SK-N-SH (cell line): ENCODE measurements around the gene MIOX. TPM values are rescaled to one million over a fixed set of nuclear protein-coding genes. Genes with fewer than 3 reads are reported as not detected.
A peak's percentile ranks its signal among the peaks of the same experiment; 100 is the strongest.

Experiments
- CTCF ChIA-PET: fragments of 300-600, 350-600 bp; formaldehyde crosslinking; extraction: SDS; loops from one replicate; lab custom pipeline; 2021; lab: Yijun Ruan, JAX
- POLR2A ChIA-PET: fragments of 350-600 bp; sonication (Branson Sonifier 250); formaldehyde crosslinking; extraction: SDS; loops from one replicate; lab custom pipeline; 2020; ENCODE audit warnings: antibody characterized with exemption, inconsistent platforms; lab: Yijun Ruan, JAX
- DNase-seq: peaks from one replicate; pipeline ENCODE4 v3.0.0; 2012
- H2AFZ ChIP-seq: fragments of 200-600 bp; sonication (generic); 2 replicates; pipeline ENCODE4 v1.8.1; 2016; ENCODE audit warnings: antibody characterized with exemption, mild to moderate bottlenecking, low read depth
- H3F3A ChIP-seq: fragments of 200-600 bp; sonication (generic); replicated peaks from 2 replicates; pipeline ENCODE3; 2016; ENCODE audit warnings: antibody characterized with exemption, mild to moderate bottlenecking; ENCODE audit not compliant: insufficient read depth
- H3K27ac ChIP-seq, 2 experiments: fragments of 200-500 bp in 1 of 2; fragments of 200-600 bp in 1 of 2; sonication (Bioruptor generic) in 1 of 2; sonication (generic), shearing (Covaris generic) in 1 of 2; 2 replicates each; pipeline versions ENCODE4 v1.5.1 to v1.6.1; 2014 to 2016; ENCODE audit warnings: low read depth in 2 of 2, inconsistent platforms in 1 of 2, low read length in 1 of 2, mild to moderate bottlenecking in 1 of 2, mixed read lengths in 1 of 2
- H3K27me3 ChIP-seq: fragments of 200-600 bp; sonication (generic), shearing (Covaris generic); 2 replicates; pipeline ENCODE4 v1.6.1; 2016; ENCODE audit warnings: mixed run types; ENCODE audit not compliant: insufficient read depth
- H3K36me3 ChIP-seq, 2 experiments: fragments of 200-500 bp in 1 of 2; fragments of 200-600 bp in 1 of 2; sonication (Bioruptor generic) in 1 of 2; sonication (generic) in 1 of 2; replicated peaks in 1 of 2; 2 replicates each; pipeline versions ENCODE3 to v1.5.1; 2014 to 2016; ENCODE audit warnings: low read length in 1 of 2, mild to moderate bottlenecking in 1 of 2; ENCODE audit not compliant: insufficient read depth in 2 of 2, control insufficient read depth in 1 of 2
- H3K4me1 ChIP-seq, 2 experiments: fragments of 200-500 bp in 1 of 2; fragments of 200-600 bp in 1 of 2; sonication (Bioruptor generic) in 1 of 2; sonication (generic), shearing (Covaris generic) in 1 of 2; 2 replicates each; pipeline versions ENCODE4 v1.5.1 to v1.6.1; 2014 to 2016; ENCODE audit warnings: low read depth in 1 of 2, low read length in 1 of 2, mixed run types in 1 of 2; ENCODE audit not compliant: insufficient read depth in 2 of 2, control insufficient read depth in 1 of 2
- H3K4me2 ChIP-seq: fragments of 200-600 bp; sonication (generic), shearing (Covaris generic); 2 replicates; pipeline ENCODE4 v1.6.1; 2017; ENCODE audit warnings: mixed run types
- H3K4me3 ChIP-seq, 2 experiments: fragments of 200-500 bp in 1 of 2; fragments of 200-600 bp in 1 of 2; sonication (Bioruptor generic) in 1 of 2; sonication (generic), shearing (Covaris generic) in 1 of 2; 2 replicates each; pipeline versions ENCODE4 v1.5.1 to v1.8.1; 2014 to 2016; ENCODE audit warnings: low read depth in 2 of 2, inconsistent platforms in 1 of 2, low read length in 1 of 2, mild to moderate bottlenecking in 1 of 2, mixed read lengths in 1 of 2, moderate library complexity in 1 of 2
- H3K79me2 ChIP-seq: fragments of 200-600 bp; sonication (generic); 2 replicates; pipeline ENCODE4 v1.8.1; 2017; ENCODE audit warnings: mild to moderate bottlenecking; ENCODE audit not compliant: insufficient read depth
- H3K9ac ChIP-seq: fragments of 200-600 bp; sonication (generic); 2 replicates; pipeline ENCODE4 v1.6.1; 2017; ENCODE audit warnings: mixed run types
- H3K9me2 ChIP-seq: fragments of 200-600 bp; sonication (generic); 2 replicates; pipeline ENCODE4 v1.6.1; 2017; ENCODE audit warnings: mixed run types
- H3K9me3 ChIP-seq: fragments of 200-600 bp; sonication (generic); 2 replicates; pipeline ENCODE4 v1.6.1; 2017; ENCODE audit warnings: mixed run types, mild to moderate bottlenecking, moderate library complexity
- H4K20me1 ChIP-seq: fragments of 200-600 bp; sonication (generic); 2 replicates; pipeline ENCODE4 v1.6.1; 2017; ENCODE audit warnings: mild to moderate bottlenecking, mixed run types; ENCODE audit not compliant: insufficient read depth
- CHD2 ChIP-seq: fragments of 150-350 bp; IDR thresholded peaks from 2 replicates; pipeline ENCODE4 v1.6.1; 2018; ENCODE audit warnings: low read length; ENCODE audit not compliant: partially characterized antibody
- EP300 ChIP-seq, 2 experiments: IDR thresholded peaks; 2 replicates each; pipeline versions ENCODE4 v1.4.0 to v1.6.1; 2012; ENCODE audit warnings: borderline replicate concordance in 1 of 2, low read depth in 1 of 2, low read length in 1 of 2
- FOSL2 ChIP-seq: IDR thresholded peaks from 2 replicates; pipeline ENCODE4 v1.4.0; 2012; ENCODE audit warnings: low read depth, mild to moderate bottlenecking, moderate library complexity, borderline replicate concordance
- GABPA ChIP-seq: IDR thresholded peaks from 2 replicates; pipeline ENCODE4 v1.4.0; 2012; ENCODE audit warnings: low read depth, mild to moderate bottlenecking
- NRF1 ChIP-seq: IDR thresholded peaks from 2 replicates; pipeline ENCODE4 v1.6.1; 2012; ENCODE audit warnings: low read depth, mild to moderate bottlenecking, low read length
- POLR2AphosphoS5 ChIP-seq: IDR thresholded peaks from 2 replicates; pipeline ENCODE4 v1.6.1; 2012; ENCODE audit warnings: low read depth, low read length
- RFX5 ChIP-seq: IDR thresholded peaks from 2 replicates; pipeline ENCODE4 v1.6.1; 2012; ENCODE audit warnings: mild to moderate bottlenecking, improper control_type of control experiment, low read length
- RXRA ChIP-seq: IDR thresholded peaks from 2 replicates; pipeline ENCODE4 v1.4.0; 2012; ENCODE audit warnings: low read depth, mild to moderate bottlenecking, borderline replicate concordance
- TCF12 ChIP-seq: IDR thresholded peaks from 2 replicates; pipeline ENCODE4 v1.4.0; 2012
- USF1 ChIP-seq: IDR thresholded peaks from 2 replicates; pipeline ENCODE4 v1.4.0; 2012; ENCODE audit warnings: low read depth, borderline replicate concordance
- YY1 ChIP-seq: IDR thresholded peaks from 2 replicates; pipeline ENCODE4 v1.4.0; 2012; ENCODE audit warnings: low read depth, mild to moderate bottlenecking
- WGBS: methylation state at CpG from one replicate; pipeline ENCODE4 v1.1.6; 2017; ENCODE audit warnings: low lambda C conversion rate; 5-methylcytosine and 5-hydroxymethylcytosine counted together
- polyA plus RNA-seq, 3 experiments: library from polyadenylated mRNA; depleted of rRNA; stranded (reverse); fragments of >200 nt; gene quantifications; 2 replicates each; pipeline ENCODE4 v1.2.3, GENCODE V29; 2012
- TF ChIP-seq, protein P1 (sequence below): IDR thresholded peaks from 2 replicates; pipeline ENCODE4 v1.4.0; 2012; ENCODE audit warnings: low read depth
- TF ChIP-seq, protein P2 (sequence below): fragments of 200-600 bp; sonication (generic); IDR thresholded peaks from 2 replicates; pipeline ENCODE4 v1.6.1; 2017; ENCODE audit warnings: antibody characterized with exemption, mild to moderate bottlenecking, moderate library complexity
- TF ChIP-seq, protein P3 (sequence below): IDR thresholded peaks from 2 replicates; pipeline ENCODE4 v1.4.0; 2012; ENCODE audit warnings: low read depth, borderline replicate concordance
- TF ChIP-seq, protein P4 (sequence below): fragments of 150-350 bp; IDR thresholded peaks from 2 replicates; pipeline ENCODE4 v1.6.1; 2016; ENCODE audit warnings: mild to moderate bottlenecking, low read depth, low read length

The MIOX gene
- polyA plus RNA-seq, 1 of the 3 experiments (the other 2 are of a cell fraction) = 0.05 TPM

DNA sequence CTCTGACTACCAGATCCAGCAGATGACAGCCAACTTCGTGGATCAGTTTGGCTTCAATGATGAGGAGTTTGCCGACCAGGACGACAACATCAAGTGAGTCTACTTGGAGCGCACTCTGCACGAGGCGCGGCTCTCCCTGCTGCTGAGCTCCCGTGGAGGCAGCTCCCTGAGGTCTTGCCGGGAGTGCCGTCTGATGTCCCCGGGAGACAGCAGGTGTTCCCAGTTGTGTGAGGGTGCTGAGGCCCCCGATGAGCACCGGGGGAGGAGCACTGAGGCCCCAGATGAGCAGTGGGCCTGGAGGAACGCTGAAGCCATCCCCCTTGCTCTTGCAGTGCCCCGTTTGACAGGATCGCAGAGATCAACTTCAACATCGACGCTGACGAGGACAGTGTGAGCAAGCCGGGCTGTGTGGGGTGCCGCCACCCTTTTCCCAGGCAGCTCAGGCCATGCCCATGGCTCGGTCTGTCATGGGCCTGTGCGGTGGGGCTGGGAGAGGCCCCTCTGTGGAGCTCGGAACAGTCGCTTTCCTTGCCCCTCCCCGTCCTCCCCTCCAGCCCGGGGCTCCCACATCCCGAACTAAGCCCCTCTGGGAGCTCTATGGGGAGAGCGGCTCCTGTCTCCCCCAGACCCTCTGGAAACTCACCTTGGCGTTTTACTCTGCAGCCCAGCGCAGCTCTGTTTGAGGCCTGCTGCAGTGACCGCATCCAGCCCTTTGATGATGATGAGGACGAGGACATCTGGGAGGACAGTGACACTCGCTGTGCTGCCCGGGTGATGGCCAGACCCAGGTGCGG lies 49.0 kb upstream of the MIOX start:
- H3K27me3 ChIP-seq = no peaks in the 10 kb centered on the region
- H3K9me2 ChIP-seq = no peaks in the 10 kb centered on the region
- H3K4me1 ChIP-seq = no peaks in the 10 kb centered on the region
- peaks cover 0 to 61% of the 10 kb centered on the region in 2 experiments for H3K36me3 ChIP-seq
- H4K20me1 ChIP-seq = no peaks in the 10 kb centered on the region
- H3K27ac ChIP-seq = no peak overlapping the region
- no peaks in the 10 kb centered on the region for H3F3A ChIP-seq
- 88% methylated on average over 11 of the region's 36 CpGs for WGBS
- H3K9me3 ChIP-seq = no peaks in the 10 kb centered on the region
- no peak overlapping the region for H3K9ac ChIP-seq
- no peak overlapping the region for H2AFZ ChIP-seq
- peak; percentile 23 for DNase-seq
- no peak for TF ChIP-seq FOSL2
- TF ChIP-seq, protein P1, sequence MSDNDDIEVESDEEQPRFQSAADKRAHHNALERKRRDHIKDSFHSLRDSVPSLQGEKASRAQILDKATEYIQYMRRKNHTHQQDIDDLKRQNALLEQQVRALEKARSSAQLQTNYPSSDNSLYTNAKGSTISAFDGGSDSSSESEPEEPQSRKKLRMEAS = no peak
- TF ChIP-seq, protein P2, sequence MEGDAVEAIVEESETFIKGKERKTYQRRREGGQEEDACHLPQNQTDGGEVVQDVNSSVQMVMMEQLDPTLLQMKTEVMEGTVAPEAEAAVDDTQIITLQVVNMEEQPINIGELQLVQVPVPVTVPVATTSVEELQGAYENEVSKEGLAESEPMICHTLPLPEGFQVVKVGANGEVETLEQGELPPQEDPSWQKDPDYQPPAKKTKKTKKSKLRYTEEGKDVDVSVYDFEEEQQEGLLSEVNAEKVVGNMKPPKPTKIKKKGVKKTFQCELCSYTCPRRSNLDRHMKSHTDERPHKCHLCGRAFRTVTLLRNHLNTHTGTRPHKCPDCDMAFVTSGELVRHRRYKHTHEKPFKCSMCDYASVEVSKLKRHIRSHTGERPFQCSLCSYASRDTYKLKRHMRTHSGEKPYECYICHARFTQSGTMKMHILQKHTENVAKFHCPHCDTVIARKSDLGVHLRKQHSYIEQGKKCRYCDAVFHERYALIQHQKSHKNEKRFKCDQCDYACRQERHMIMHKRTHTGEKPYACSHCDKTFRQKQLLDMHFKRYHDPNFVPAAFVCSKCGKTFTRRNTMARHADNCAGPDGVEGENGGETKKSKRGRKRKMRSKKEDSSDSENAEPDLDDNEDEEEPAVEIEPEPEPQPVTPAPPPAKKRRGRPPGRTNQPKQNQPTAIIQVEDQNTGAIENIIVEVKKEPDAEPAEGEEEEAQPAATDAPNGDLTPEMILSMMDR = no peak
- no peak for TF ChIP-seq YY1
- TF ChIP-seq, protein P3, sequence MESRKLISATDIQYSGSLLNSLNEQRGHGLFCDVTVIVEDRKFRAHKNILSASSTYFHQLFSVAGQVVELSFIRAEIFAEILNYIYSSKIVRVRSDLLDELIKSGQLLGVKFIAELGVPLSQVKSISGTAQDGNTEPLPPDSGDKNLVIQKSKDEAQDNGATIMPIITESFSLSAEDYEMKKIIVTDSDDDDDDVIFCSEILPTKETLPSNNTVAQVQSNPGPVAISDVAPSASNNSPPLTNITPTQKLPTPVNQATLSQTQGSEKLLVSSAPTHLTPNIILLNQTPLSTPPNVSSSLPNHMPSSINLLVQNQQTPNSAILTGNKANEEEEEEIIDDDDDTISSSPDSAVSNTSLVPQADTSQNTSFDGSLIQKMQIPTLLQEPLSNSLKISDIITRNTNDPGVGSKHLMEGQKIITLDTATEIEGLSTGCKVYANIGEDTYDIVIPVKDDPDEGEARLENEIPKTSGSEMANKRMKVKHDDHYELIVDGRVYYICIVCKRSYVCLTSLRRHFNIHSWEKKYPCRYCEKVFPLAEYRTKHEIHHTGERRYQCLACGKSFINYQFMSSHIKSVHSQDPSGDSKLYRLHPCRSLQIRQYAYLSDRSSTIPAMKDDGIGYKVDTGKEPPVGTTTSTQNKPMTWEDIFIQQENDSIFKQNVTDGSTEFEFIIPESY = no peak
- TF ChIP-seq TCF12 = no peak
- no peak for TF ChIP-seq RXRA
- no peak for TF ChIP-seq EP300 (IDR thresholded peaks at IDR 0.05; ENCODE audit: borderline replicate concordance in 1 of 2, low read depth in 1 of 2, low read length in 1 of 2)
- TF ChIP-seq RFX5 = no peak
- no peak for TF ChIP-seq POLR2AphosphoS5
- TF ChIP-seq USF1 = no peak
- TF ChIP-seq CHD2 = no peak
- TF ChIP-seq, protein P4, sequence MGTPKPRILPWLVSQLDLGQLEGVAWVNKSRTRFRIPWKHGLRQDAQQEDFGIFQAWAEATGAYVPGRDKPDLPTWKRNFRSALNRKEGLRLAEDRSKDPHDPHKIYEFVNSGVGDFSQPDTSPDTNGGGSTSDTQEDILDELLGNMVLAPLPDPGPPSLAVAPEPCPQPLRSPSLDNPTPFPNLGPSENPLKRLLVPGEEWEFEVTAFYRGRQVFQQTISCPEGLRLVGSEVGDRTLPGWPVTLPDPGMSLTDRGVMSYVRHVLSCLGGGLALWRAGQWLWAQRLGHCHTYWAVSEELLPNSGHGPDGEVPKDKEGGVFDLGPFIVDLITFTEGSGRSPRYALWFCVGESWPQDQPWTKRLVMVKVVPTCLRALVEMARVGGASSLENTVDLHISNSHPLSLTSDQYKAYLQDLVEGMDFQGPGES = no peak
- no peak for TF ChIP-seq GABPA
- no peak for TF ChIP-seq NRF1
- POLR2A ChIA-PET = interaction anchor here (1.0 kb wide), 1 partner anchor 36 kb away, joined by 3 read pairs; no protein-coding TSS in a partner anchor
- CTCF ChIA-PET = interaction anchor here (1.3 kb wide), 1 partner anchor 95 kb away, joined by 3 read pairs; no protein-coding TSS in a partner anchor
- H3K4me3 ChIP-seq = no peak overlapping the region
- no peak overlapping the region for H3K4me2 ChIP-seq
- H3K79me2 ChIP-seq = no peaks in the 10 kb centered on the region
